PFSK-1 (cell line): ENCODE results near the gene PPA2.

Experiments
- POLR2AphosphoS5 ChIP-seq: IDR thresholded peaks from 2 replicates; pipeline ENCODE4 v1.6.1; 2012; ENCODE audit warnings: low read depth, mild to moderate bottlenecking, control low read depth, low read length, moderate library complexity
- REST ChIP-seq, 2 experiments: IDR thresholded peaks; 2 replicates each; pipeline versions ENCODE4 v1.6.1 to v1.8.0; 2011 to 2012; ENCODE audit warnings: low read depth in 2 of 2, low read length in 2 of 2, control low read depth in 1 of 2, inconsistent platforms in 1 of 2, mild to moderate bottlenecking in 1 of 2, moderate library complexity in 1 of 2; ENCODE audit not compliant: insufficient read depth in 1 of 2
- SIN3A ChIP-seq: IDR thresholded peaks from 2 replicates; pipeline ENCODE4 v1.6.1; 2012; ENCODE audit warnings: mild to moderate bottlenecking, low read length, moderate library complexity, borderline replicate concordance; ENCODE audit not compliant: insufficient read depth
- TAF1 ChIP-seq: IDR thresholded peaks from 2 replicates; pipeline ENCODE4 v1.6.1; 2012; ENCODE audit warnings: low read length, control low read depth, borderline replicate concordance; ENCODE audit not compliant: insufficient read depth

GRCh38 chr4:105350859-105351490 is 122.9 kb downstream of the PPA2 start:
- TF ChIP-seq POLR2AphosphoS5 = no peak
- no peak for TF ChIP-seq TAF1
- no peak for TF ChIP-seq SIN3A
- no peak for TF ChIP-seq REST (IDR thresholded peaks at IDR 0.05; ENCODE audit: insufficient read depth in 1 of 2, low read depth in 2 of 2, low read length in 2 of 2)
